HS-5 (cell line): ENCODE measurements around the gene TFR2.

Experiments used
- DNase-seq: peaks from one replicate; pipeline ENCODE4 v3.0.0-alpha.2; 2012; ENCODE audit warnings: low read depth

TFR2 gene

GRCh38 chr7:100641463-100641859 is at the start of gene TFR2:
TSS of gene TFR2 (minus strand) at chr7:100641552. CDS start at chr7:100641509, 43 bp downstream.
- DNase-seq = no peak

DNA sequence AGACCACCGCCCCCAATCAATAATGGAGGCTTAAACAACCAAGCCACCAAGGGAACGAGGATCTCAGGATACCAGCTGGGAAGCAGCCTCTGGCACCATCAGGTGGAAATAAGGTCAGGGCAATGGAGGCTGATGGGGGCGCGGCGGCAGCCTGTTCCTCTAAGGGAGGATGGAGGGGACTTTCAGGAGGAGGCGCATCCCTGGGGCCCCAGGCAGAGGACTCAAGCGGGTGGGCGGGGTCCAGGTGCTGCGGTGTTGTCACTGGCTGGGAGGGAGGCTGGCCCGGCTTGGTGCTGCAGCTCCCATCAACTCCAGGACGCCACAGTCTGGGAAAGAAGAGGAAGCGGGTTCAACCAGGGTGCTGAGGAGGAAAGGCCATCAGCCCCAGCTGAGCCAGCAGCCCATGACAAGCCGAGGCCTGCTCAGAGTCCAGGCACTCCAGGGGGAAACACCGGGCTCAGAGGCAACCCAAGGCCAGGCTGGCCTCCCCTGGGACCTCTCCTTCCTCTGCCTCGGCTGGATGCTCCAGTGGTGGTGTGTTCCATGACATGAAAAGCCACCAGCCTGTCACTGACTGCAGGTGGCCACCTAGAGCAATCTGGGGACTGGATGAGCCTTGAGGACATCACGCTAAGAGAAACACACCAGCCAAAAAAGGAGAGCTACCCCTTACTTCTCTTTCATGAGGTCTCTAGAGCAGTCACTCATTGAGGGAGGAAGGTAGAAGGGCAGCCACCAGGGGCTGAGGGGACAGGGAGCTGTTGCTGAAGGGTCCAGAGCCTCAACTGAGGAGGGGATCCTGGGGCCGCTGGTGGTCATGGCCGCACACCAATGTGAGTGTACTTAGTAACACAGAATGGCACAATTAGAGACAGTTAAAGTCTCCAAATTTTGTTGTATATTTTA is 48.1 kb upstream of the TFR2 start:
- DNase-seq = no peak

DNA sequence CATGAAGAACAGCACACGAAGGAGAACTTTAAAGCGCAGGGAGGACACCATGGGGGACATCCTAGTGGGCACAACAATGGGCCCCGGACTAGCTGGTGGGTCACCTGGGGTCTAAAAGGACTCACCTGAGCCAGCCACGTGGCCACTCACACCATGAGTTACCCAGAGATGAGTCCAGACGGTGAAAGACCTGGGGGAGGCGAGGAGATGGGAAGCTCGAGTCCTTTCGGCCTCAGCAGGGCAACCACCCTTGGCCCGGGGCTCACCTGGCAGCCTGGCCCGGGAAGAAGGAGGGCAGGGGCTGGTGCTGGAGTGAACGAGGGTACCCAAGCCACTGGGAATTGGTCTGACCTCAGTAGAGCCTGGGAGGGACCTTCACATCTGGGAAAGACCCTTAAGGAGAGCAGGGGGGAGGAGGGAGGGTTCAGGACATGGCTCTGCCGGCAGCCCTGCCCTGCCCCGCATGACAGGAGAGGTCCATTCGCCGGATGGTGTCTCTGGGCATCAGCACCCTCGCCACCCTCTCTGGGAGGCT is 47.0 kb upstream of the TFR2 start:
- no peak for DNase-seq

DNA sequence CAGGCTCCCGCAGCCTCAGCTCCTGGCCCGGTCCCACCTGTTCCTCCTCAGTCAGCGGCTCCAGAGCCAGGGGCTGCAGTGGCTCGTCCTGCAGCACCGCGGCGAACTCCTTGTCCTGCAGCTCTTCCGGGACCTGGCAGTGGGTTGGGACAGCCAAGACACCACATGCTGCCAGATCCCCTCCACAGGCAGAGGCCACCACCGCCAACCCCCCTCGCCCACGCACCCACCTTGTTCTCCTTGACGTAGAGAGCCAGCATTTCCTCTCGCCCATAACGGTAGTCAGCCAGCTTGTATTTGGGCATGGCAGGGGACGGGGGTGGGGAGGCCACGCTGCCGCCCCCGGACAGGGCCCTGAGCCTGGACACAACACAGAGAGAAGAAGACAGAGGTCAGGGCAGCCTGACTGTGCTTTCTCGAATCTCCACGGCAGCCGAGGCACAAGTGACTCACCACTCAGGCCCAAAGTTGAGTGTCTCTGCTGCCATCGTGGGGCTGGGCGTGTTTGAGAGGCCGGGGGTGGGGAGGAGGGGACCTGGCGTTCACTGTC is 46.5 kb upstream of the TFR2 start:
- no peak for DNase-seq

GRCh38 chr7:100687261-100687660 is 45.9 kb upstream of the TFR2 start:
- DNase-seq = no peak

GRCh38 chr7:100686822-100687211 is 45.5 kb upstream of the TFR2 start:
- no peak for DNase-seq

GRCh38 chr7:100686201-100686821 is 45.0 kb upstream of the TFR2 start:
- no peak for DNase-seq

DNA sequence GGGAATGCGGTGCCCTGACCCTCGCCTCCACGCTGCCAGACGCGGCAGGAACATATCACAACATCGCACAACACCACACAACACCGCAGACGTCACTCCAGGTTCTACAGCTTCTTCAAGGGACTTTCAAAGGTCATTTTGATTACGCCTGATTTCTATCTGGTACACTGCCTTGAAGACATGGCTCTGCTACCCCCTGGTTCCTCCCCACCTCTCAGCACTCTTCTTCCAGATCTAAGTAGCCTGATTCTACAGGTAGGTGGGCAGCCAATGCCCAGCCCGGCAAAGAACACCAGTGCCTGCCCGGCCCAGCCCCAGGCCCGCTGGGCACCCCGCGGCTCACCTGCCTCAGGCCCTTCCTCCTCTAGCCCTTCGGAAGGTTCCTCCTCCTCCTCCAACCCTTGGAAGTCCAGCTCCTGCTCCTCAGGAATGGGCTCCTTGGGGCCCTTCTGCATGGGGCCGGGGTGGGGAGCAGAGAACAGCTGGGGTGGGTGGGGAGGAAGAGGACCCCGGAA is 44.3 kb upstream of the TFR2 start:
- DNase-seq = no peak

DNA sequence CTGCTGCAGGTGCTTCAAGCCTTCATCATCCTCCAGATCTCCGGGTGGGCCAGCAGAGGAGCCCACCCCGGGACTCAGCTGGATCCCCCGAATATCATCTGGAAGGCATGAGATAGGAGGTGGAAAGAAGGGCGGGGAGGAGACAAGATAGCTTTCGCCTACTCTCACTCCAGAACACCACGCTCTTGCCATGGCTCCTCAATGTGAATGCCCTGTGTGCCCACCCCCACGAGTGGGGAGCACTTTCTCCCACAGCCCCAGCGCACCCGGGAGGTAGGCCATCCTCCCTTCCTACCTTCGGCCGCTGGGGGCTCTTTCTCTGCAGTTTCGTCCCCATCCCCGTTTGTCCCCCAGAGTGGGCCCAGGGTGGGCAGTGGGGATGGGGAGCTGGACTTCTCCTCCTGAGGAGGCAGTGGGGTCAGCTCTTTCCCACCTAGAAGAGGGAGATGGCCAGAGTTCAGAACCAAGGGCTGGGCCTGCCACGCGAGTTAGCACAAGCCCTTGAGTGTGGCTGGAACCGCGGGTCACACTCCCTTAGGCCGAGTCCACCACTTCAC is 43.8 kb upstream of the TFR2 start:
- no peak for DNase-seq

GRCh38 chr7:100684534-100685042 is 43.2 kb upstream of the TFR2 start:
- DNase-seq = no peak

- no peak for DNase-seq
Measured at GRCh38 chr7:100683659-100684533, 42.5 kb upstream of the TFR2 start.

GRCh38 chr7:100682991-100683658 is 41.8 kb upstream of the TFR2 start:
- no peak for DNase-seq

- DNase-seq = no peak
Measured at GRCh38 chr7:100682228-100682741, 40.9 kb upstream of the TFR2 start.

DNA sequence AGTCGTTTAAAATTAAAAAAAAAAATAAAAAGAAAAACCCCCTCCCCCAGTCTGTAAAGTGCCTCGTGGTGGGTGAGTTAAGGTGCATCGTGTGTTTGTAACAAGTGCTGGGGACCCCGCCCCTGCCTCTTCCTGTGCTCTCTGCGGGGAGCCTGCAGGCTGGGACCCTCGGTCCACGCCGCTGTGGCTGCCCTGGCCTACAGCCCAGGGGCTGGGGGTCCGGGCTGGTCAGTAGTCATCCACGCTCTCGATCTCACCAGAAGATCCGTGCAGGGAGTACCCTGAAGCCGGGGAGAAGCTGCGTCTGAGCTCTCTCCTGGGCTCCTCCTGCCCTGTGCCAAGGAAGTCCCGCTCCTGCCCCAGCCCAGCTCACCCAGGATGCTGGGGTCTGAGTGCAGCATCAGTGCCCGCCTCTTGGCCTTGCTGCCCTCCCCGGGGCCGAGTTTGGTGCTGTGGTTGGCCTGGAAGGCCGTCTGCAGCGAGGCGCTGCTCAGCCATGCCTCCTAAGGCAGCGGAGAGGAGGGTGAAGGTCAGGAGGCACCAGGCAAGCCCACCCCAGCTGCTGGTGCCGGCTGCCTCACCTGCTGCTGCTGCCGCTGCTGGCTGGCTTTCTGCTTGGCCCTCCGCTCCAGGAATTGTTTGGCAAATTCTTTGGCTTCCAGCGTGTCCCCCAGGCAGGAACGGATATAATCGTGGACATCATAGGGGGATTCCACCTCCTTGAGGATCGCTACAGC is 40.3 kb upstream of the TFR2 start:
- no peak for DNase-seq

- DNase-seq = no peak
Measured at GRCh38 chr7:100680576-100681271, 39.4 kb upstream of the TFR2 start.

DNA sequence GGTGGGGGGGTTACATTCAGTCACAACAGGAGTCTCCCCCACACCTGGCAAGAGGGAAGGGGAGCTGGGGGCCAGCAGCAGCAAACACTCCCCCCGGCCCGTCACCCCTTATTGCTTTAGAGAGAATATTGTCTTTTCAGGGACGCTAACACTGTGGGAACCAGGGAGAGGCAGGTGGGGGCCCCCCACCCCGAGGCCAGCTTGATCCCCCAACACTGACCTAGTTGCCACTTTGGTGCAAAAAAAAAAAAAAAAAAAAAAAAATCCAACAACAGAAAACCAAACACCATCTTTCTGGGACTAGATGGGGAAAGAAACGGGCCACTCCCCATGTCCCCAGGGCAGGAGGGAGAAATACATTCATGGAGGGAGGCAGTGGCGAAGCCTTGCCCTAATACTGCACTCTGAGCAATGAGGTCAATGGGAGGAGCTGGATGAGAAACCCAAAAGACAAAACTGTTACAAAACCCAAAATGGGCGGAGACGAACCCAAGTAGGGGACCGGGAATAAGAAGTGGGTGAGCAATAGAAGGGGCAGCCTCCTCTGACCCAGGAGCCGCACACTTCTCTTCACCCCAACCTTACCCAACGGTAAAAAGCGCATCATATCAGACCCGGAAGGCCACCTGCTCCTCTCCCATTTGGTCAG is 38.7 kb upstream of the TFR2 start:
- no peak for DNase-seq

GRCh38 chr7:100679129-100679926 is 38.0 kb upstream of the TFR2 start:
- DNase-seq = no peak
